WTC11 (cell line): ENCODE measurements around the gene SCUBE1. TPM values are rescaled to one million over a fixed set of nuclear protein-coding genes. Genes with fewer than 3 reads are reported as not detected.

Experiments
- ATAC-seq: fragments of 200-7000 bp; cut with Tn5 transposase; 2 replicates; pipeline ENCODE4 v1.10.0; 2021; ENCODE audit warnings: mild to moderate bottlenecking, moderate library complexity
- CTCF ChIA-PET: fragments of 300-600 bp; sonication (Branson Sonifier 250); formaldehyde crosslinking; loops from one replicate; lab custom pipeline; 2021; ENCODE audit warnings: antibody characterized with exemption; lab: Charles Lee
- POLR2A ChIA-PET: fragments of 350-600 bp; sonication (Branson Sonifier 250); formaldehyde crosslinking; loops from one replicate; lab custom pipeline; 2021; ENCODE audit warnings: antibody characterized with exemption; lab: Charles Lee
- DNase-seq: peaks from one replicate; pipeline ENCODE4 v3.0.0; 2021; ENCODE audit warnings: low spot score
- H3K27ac Mint-ChIP-seq: 2 replicates; pipeline ENCODE4 v1.8.0; 2021; ENCODE audit warnings: mixed read lengths
- H3K27me3 Mint-ChIP-seq: 2 replicates; pipeline ENCODE4 v1.8.0; 2021; ENCODE audit warnings: low read depth, mild to moderate bottlenecking, moderate library complexity, mixed read lengths
- H3K36me3 Mint-ChIP-seq: 2 replicates; pipeline ENCODE4 v1.8.0; 2021; ENCODE audit warnings: mixed read lengths
- H3K4me1 Mint-ChIP-seq: 2 replicates; pipeline ENCODE4 v1.8.0; 2022; ENCODE audit warnings: mixed read lengths
- H3K4me3 Mint-ChIP-seq: 2 replicates; pipeline ENCODE4 v1.8.0; 2021; ENCODE audit warnings: mild to moderate bottlenecking, moderate library complexity, mixed read lengths
- H3K9me3 Mint-ChIP-seq: 2 replicates; pipeline ENCODE4 v1.8.0; 2021; ENCODE audit warnings: mixed read lengths
- AFF4 ChIP-seq: sonication (generic); formaldehyde crosslinking; IDR thresholded peaks from 2 replicates; pipeline ENCODE4 v1.8.1; 2023; ENCODE audit warnings: mild to moderate bottlenecking, missing genetic modification reagents, borderline replicate concordance
- CBFB ChIP-seq: sonication (generic); formaldehyde crosslinking; IDR thresholded peaks from 2 replicates; pipeline ENCODE4 v1.8.1; 2022; ENCODE audit warnings: mild to moderate bottlenecking, low read depth, missing genetic modification reagents
- FOXP1 ChIP-seq: sonication (generic); formaldehyde crosslinking; IDR thresholded peaks from 2 replicates; pipeline ENCODE4 v1.8.0; 2022; ENCODE audit warnings: missing genetic modification reagents, mild to moderate bottlenecking, moderate library complexity, borderline replicate concordance
- GABPB1 ChIP-seq: sonication (generic); formaldehyde crosslinking; IDR thresholded peaks from 2 replicates; pipeline ENCODE4 v1.8.1; 2023; ENCODE audit warnings: mild to moderate bottlenecking, missing genetic modification reagents
- GTF2I ChIP-seq: fragments of 250-450 bp; sonication (Bioruptor Pico); conservative IDR thresholded peaks from 2 replicates; pipeline ENCODE4 v1.4.0; 2021; ENCODE audit warnings: mild to moderate bottlenecking
- KAT7 ChIP-seq: sonication (generic); formaldehyde crosslinking; IDR thresholded peaks from 2 replicates; pipeline ENCODE4 v1.8.1; 2023; ENCODE audit warnings: missing genetic modification reagents, mild to moderate bottlenecking, borderline replicate concordance
- MAX ChIP-seq: sonication (generic); formaldehyde crosslinking; IDR thresholded peaks from 2 replicates; pipeline ENCODE4 v1.8.0; 2022; ENCODE audit warnings: mild to moderate bottlenecking, missing genetic modification reagents
- MYBL2 ChIP-seq: sonication (generic); formaldehyde crosslinking; IDR thresholded peaks from 2 replicates; pipeline ENCODE4 v1.8.1; 2023; ENCODE audit warnings: mild to moderate bottlenecking, moderate library complexity, missing genetic modification reagents
- NFATC4 ChIP-seq: fragments of 250-450 bp; sonication (Bioruptor Pico); IDR thresholded peaks from 2 replicates; pipeline ENCODE4 v1.9.0; 2021; ENCODE audit warnings: mild to moderate bottlenecking
- NFE2L1 ChIP-seq: sonication (generic); formaldehyde crosslinking; IDR thresholded peaks from 2 replicates; pipeline ENCODE4 v1.8.1; 2023; ENCODE audit warnings: missing genetic modification reagents
- NFYB ChIP-seq: sonication (generic); formaldehyde crosslinking; conservative IDR thresholded peaks from 2 replicates; pipeline ENCODE4 v1.8.0; 2022; ENCODE audit warnings: low read depth, missing genetic modification reagents
- RORB ChIP-seq: fragments of 250-450 bp; sonication (Bioruptor Pico); IDR thresholded peaks from 2 replicates; pipeline ENCODE4 v1.9.0; 2021; ENCODE audit warnings: mild to moderate bottlenecking
- SMAD4 ChIP-seq: sonication (generic); formaldehyde crosslinking; IDR thresholded peaks from 2 replicates; pipeline ENCODE4 v1.8.0; 2022; ENCODE audit warnings: mild to moderate bottlenecking, missing genetic modification reagents
- TCF7 ChIP-seq: sonication (generic); formaldehyde crosslinking; IDR thresholded peaks from 2 replicates; pipeline ENCODE4 v1.8.0; 2022; ENCODE audit warnings: mild to moderate bottlenecking, low read depth, missing genetic modification reagents, moderate library complexity
- TEAD1 ChIP-seq: sonication (generic); formaldehyde crosslinking; IDR thresholded peaks from 2 replicates; pipeline ENCODE4 v1.8.0; 2022; ENCODE audit warnings: mild to moderate bottlenecking, missing genetic modification reagents
- ZNF512 ChIP-seq: sonication (generic); formaldehyde crosslinking; IDR thresholded peaks from 2 replicates; pipeline ENCODE4 v1.8.1; 2022; ENCODE audit warnings: missing genetic modification reagents, borderline replicate concordance
- ZNF671 ChIP-seq: fragments of 250-450 bp; sonication (Bioruptor Pico); IDR thresholded peaks from 2 replicates; pipeline ENCODE4 v1.8.0; 2021; ENCODE audit warnings: mild to moderate bottlenecking
- ZSCAN18 ChIP-seq: fragments of 250-450 bp; sonication (Bioruptor Pico); IDR thresholded peaks from 2 replicates; pipeline ENCODE4 v2.1.2; 2022; ENCODE audit warnings: mild to moderate bottlenecking, moderate library complexity
- total RNA-seq: library from RNA; stranded (reverse); gene quantifications from 3 replicates; pipeline ENCODE4 v1.2.3, GENCODE V29; 2021
- TF ChIP-seq, protein P1 (sequence below): fragments of 250-450 bp; sonication (Bioruptor Pico); IDR thresholded peaks from 2 replicates; pipeline ENCODE4 v1.9.0; 2021; ENCODE audit warnings: mild to moderate bottlenecking, borderline replicate concordance
- TF ChIP-seq, protein P2 (sequence below): sonication (generic); formaldehyde crosslinking; conservative IDR thresholded peaks from 2 replicates; pipeline ENCODE4 v1.8.1; 2022; ENCODE audit warnings: mild to moderate bottlenecking, missing genetic modification reagents
- TF ChIP-seq, protein P3 (sequence below): sonication (generic); formaldehyde crosslinking; IDR thresholded peaks from 2 replicates; pipeline ENCODE4 v1.8.1; 2022; ENCODE audit warnings: mild to moderate bottlenecking, missing genetic modification reagents, moderate library complexity, borderline replicate concordance

SCUBE1 gene
- total RNA-seq, 1 experiment from 2014 or later = 6.9 TPM

DNA sequence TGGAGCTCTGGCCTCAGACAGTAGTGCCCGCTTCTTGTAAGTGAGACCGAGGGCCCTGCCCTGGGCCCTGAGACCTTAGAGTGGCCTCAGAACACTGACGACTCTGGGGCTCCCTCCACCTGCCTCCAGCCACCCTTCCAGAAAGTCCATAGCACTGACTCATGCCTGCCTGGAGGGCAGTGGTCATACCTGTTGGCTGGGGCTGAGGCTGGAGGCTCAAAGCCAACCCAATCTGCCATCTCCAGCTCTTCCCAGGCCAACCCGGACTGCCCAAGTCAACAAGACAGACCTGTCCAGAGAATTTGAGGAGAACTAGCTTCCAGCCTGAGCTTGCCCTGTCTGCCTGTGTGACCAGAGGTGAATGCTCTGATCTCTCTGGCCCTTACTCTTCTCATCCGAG lies 89.3 kb downstream of the SCUBE1 start:
- no peak overlapping the region for H3K27ac Mint-ChIP-seq
- no peaks in the 10 kb centered on the region for H3K4me1 Mint-ChIP-seq
- no peak overlapping the region for H3K4me3 Mint-ChIP-seq
- H3K9me3 Mint-ChIP-seq = no peaks in the 10 kb centered on the region
- ChIA-PET CTCF (interaction anchor here (0.6 to 4.4 kb wide), 5 partner anchors 16 to 93 kb away, joined by 3 to 20 read pairs (median 4); no protein-coding TSS in a partner anchor), POLR2A (no interaction called here)
- TF ChIP-seq SMAD4 (CRISPR knock-in tag) (no peak), FOXP1 (no peak), TCF7 (no peak), RORB (CRISPR knock-in tag) (no peak), GABPB1 (CRISPR knock-in tag) (no peak), CBFB (CRISPR knock-in tag) (no peak), MAX (CRISPR knock-in tag) (no peak), MYBL2 (no peak), ZNF671 (no peak), NFE2L1 (CRISPR knock-in tag) (no peak)
- TF ChIP-seq, protein P1, sequence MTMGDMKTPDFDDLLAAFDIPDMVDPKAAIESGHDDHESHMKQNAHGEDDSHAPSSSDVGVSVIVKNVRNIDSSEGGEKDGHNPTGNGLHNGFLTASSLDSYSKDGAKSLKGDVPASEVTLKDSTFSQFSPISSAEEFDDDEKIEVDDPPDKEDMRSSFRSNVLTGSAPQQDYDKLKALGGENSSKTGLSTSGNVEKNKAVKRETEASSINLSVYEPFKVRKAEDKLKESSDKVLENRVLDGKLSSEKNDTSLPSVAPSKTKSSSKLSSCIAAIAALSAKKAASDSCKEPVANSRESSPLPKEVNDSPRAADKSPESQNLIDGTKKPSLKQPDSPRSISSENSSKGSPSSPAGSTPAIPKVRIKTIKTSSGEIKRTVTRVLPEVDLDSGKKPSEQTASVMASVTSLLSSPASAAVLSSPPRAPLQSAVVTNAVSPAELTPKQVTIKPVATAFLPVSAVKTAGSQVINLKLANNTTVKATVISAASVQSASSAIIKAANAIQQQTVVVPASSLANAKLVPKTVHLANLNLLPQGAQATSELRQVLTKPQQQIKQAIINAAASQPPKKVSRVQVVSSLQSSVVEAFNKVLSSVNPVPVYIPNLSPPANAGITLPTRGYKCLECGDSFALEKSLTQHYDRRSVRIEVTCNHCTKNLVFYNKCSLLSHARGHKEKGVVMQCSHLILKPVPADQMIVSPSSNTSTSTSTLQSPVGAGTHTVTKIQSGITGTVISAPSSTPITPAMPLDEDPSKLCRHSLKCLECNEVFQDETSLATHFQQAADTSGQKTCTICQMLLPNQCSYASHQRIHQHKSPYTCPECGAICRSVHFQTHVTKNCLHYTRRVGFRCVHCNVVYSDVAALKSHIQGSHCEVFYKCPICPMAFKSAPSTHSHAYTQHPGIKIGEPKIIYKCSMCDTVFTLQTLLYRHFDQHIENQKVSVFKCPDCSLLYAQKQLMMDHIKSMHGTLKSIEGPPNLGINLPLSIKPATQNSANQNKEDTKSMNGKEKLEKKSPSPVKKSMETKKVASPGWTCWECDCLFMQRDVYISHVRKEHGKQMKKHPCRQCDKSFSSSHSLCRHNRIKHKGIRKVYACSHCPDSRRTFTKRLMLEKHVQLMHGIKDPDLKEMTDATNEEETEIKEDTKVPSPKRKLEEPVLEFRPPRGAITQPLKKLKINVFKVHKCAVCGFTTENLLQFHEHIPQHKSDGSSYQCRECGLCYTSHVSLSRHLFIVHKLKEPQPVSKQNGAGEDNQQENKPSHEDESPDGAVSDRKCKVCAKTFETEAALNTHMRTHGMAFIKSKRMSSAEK (CRISPR knock-in tag) = no peak
- TF ChIP-seq, protein P2, sequence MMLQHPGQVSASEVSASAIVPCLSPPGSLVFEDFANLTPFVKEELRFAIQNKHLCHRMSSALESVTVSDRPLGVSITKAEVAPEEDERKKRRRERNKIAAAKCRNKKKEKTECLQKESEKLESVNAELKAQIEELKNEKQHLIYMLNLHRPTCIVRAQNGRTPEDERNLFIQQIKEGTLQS (CRISPR knock-in tag) = no peak
- ATAC-seq (no peak), DNase-seq (no peak)
- H3K27me3 Mint-ChIP-seq = no peaks in the 10 kb centered on the region; the same call in 1 of the 2 replicates
- H3K36me3 Mint-ChIP-seq = no peaks in the 10 kb centered on the region

GRCh38 chr22:43252319-43252718 lies 90.9 kb downstream of the SCUBE1 start:
- Mint-ChIP-seq H3K36me3 (no peaks in the 10 kb centered on the region), H3K4me3 (no peak overlapping the region), H3K9me3 (no peaks in the 10 kb centered on the region), H3K27me3 (no peaks in the 10 kb centered on the region; the same call in 1 of the 2 replicates), H3K4me1 (no peaks in the 10 kb centered on the region), H3K27ac (peak overlapping the region; percentile 9; the same call in 1 of the 2 replicates)
- ATAC-seq = no peak
- no peak for DNase-seq
- TF ChIP-seq, protein P3, sequence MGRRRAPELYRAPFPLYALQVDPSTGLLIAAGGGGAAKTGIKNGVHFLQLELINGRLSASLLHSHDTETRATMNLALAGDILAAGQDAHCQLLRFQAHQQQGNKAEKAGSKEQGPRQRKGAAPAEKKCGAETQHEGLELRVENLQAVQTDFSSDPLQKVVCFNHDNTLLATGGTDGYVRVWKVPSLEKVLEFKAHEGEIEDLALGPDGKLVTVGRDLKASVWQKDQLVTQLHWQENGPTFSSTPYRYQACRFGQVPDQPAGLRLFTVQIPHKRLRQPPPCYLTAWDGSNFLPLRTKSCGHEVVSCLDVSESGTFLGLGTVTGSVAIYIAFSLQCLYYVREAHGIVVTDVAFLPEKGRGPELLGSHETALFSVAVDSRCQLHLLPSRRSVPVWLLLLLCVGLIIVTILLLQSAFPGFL (CRISPR knock-in tag) = no peak
- TF ChIP-seq AFF4 = no peak
- TF ChIP-seq ZSCAN18 = no peak
- TF ChIP-seq TEAD1 (CRISPR knock-in tag) = no peak
- no peak for TF ChIP-seq NFYB (CRISPR knock-in tag)
- no peak for TF ChIP-seq MYBL2
- TF ChIP-seq NFATC4 = no peak
- no peak for TF ChIP-seq GTF2I
- TF ChIP-seq ZNF512 (CRISPR knock-in tag) = no peak
- no peak for TF ChIP-seq KAT7 (CRISPR knock-in tag)
- POLR2A ChIA-PET = no interaction called here
- CTCF ChIA-PET = interaction anchor here (0.6 to 4.4 kb wide), 4 partner anchors 11 to 24 kb away, joined by 3 to 20 read pairs (median 3); no protein-coding TSS in a partner anchor
